Vagina (tissue), 2 donors: ENCODE measurements around the gene ATAD1. TPM values are rescaled to one million over a fixed set of nuclear protein-coding genes. Genes with fewer than 3 reads are reported as not detected.
"Not testable (repeated sequence)": the region's sequence is repeated elsewhere in the genome, so short reads cannot be mapped to it uniquely, and the experiment has no call there.

Source experiments
- DNase-seq, 2 donors: peaks; one replicate each; pipeline ENCODE4 v3.0.0-alpha.2; 2017; ENCODE audit errors: extremely low spot score in 2 of 2
- H3K27ac ChIP-seq: fragments of 200-600 bp; sonication (generic); one replicate; pipeline ENCODE4 v1.5.1; 2019
- H3K27me3 ChIP-seq: fragments of 200-600 bp; sonication (generic); one replicate; pipeline ENCODE4 v1.5.1; 2019
- H3K36me3 ChIP-seq, 2 donors: fragments of 200-600 bp; sonication (generic); one replicate each; pipeline ENCODE4 v1.5.1; 2017 to 2019
- H3K4me1 ChIP-seq: fragments of 200-600 bp; sonication (generic); one replicate; pipeline ENCODE4 v1.5.1; 2019
- H3K4me3 ChIP-seq, 2 donors: fragments of 200-600 bp; sonication (generic); 1 replicate in 1 of 2; 2 replicates in 1 of 2; pipeline ENCODE4 v1.5.1; 2016 to 2019
- H3K9me3 ChIP-seq: fragments of 200-600 bp; sonication (generic); one replicate; pipeline ENCODE4 v1.5.1; 2019
- POLR2A ChIP-seq, 2 donors: fragments of 450-650 bp; IDR thresholded peaks; one replicate each; pipeline ENCODE4 v1.6.1; 2017; ENCODE audit warnings: antibody characterized with exemption in 2 of 2, mild to moderate bottlenecking in 2 of 2, moderate library complexity in 2 of 2
- POLR2AphosphoS5 ChIP-seq, 2 donors: sonication (generic); formaldehyde crosslinking; IDR thresholded peaks; one replicate each; pipeline ENCODE4 v1.9.0; 2017; ENCODE audit warnings: antibody characterized with exemption in 2 of 2, mild to moderate bottlenecking in 2 of 2, low read depth in 1 of 2; ENCODE audit not compliant: insufficient read depth in 1 of 2
- intact Hi-C: fragments of 100-400 bp; cut with DNase I; formaldehyde crosslinking; loops from one replicate; pipeline ENCODE4 v1.15.1; 2023
- total RNA-seq: library from RNA; depleted of rRNA; stranded (reverse); fragments of >200 nt; gene quantifications from one replicate; pipeline ENCODE4 v1.2.3, GENCODE V29; 2016
- TF ChIP-seq, protein P1 (sequence below), 3 experiments: fragments of 450-650 bp in 2 of 3; fragments of 200-600 bp in 1 of 3; sonication (generic) in 1 of 3; IDR thresholded peaks; one replicate each; pipeline ENCODE4 v1.5.1; 2017 to 2019; ENCODE audit warnings: antibody characterized with exemption in 3 of 3, mild to moderate bottlenecking in 2 of 3, moderate library complexity in 2 of 3

ATAD1 gene
- total RNA-seq, 1 donor from 2014 or later, result 44.7 TPM

DNA sequence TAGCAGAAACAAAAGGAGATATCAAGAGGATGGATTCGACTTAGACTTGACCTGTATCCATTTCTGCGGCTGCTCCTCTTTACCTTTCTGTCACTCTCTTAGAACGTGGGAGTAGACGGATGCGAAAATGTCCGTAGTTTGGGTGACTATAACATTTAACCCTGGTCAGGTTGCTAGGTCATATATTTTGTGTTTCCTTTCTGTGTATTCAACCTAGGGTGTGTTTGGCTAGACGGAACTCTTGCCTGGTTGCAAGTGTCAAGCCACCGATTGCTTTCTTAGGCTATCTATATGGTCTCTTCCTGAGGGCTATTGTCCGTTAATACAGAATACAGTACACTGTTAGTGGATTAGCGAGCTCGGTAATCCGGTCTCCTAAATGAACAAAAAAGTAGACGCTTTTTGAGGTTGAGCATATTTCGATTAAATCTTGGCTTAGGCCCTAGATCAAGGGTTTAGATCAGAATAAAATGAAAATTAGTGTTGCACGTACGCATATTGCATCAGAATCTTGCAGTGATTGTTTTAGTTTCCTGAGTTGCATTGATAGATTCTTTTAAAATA is 46.6 kb upstream of the ATAD1 start:
- no peak for DNase-seq
- no peak for TF ChIP-seq POLR2A (IDR thresholded peaks at IDR 0.05)
- TF ChIP-seq, protein P1, sequence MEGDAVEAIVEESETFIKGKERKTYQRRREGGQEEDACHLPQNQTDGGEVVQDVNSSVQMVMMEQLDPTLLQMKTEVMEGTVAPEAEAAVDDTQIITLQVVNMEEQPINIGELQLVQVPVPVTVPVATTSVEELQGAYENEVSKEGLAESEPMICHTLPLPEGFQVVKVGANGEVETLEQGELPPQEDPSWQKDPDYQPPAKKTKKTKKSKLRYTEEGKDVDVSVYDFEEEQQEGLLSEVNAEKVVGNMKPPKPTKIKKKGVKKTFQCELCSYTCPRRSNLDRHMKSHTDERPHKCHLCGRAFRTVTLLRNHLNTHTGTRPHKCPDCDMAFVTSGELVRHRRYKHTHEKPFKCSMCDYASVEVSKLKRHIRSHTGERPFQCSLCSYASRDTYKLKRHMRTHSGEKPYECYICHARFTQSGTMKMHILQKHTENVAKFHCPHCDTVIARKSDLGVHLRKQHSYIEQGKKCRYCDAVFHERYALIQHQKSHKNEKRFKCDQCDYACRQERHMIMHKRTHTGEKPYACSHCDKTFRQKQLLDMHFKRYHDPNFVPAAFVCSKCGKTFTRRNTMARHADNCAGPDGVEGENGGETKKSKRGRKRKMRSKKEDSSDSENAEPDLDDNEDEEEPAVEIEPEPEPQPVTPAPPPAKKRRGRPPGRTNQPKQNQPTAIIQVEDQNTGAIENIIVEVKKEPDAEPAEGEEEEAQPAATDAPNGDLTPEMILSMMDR (IDR thresholded peaks at IDR 0.05), result no peak
- TF ChIP-seq POLR2AphosphoS5 (IDR thresholded peaks at IDR 0.05; ENCODE audit: insufficient read depth in 1 of 2, low read depth in 1 of 2), result no peak
- Histone ChIP-seq H3K4me1 (peaks cover 45% of the 10 kb centered on the region), H3K27ac (peak overlapping the region; percentile 99), H3K27me3 (no peaks in the 10 kb centered on the region), H3K36me3 (no peaks in the 10 kb centered on the region), H3K9me3 (no peaks in the 10 kb centered on the region), H3K4me3 (peak overlapping the region; percentile 81 to 88)
- intact Hi-C loops, result loop anchor here (10.0 kb wide), 1 partner anchor 690 kb away; no protein-coding TSS in a partner anchor

DNA sequence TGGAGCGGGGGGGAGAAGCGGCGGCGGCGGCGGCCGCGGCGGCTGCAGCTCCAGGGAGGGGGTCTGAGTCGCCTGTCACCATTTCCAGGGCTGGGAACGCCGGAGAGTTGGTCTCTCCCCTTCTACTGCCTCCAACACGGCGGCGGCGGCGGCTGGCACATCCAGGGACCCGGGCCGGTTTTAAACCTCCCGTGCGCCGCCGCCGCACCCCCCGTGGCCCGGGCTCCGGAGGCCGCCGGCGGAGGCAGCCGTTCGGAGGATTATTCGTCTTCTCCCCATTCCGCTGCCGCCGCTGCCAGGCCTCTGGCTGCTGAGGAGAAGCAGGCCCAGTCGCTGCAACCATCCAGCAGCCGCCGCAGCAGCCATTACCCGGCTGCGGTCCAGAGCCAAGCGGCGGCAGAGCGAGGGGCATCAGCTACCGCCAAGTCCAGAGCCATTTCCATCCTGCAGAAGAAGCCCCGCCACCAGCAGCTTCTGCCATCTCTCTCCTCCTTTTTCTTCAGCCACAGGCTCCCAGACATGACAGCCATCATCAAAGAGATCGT is 46.0 kb upstream of the ATAD1 start:
- DNase-seq, H3K27me3 ChIP-seq, H3K9me3 ChIP-seq, H3K36me3 ChIP-seq: not testable (repeated sequence)
- intact Hi-C loops, result loop anchor here (2.0 to 10.0 kb wide), 2 partner anchors 525 to 691 kb away; no protein-coding TSS in a partner anchor
- TF ChIP-seq POLR2AphosphoS5 (IDR thresholded peaks at IDR 0.05; ENCODE audit: insufficient read depth in 1 of 2, low read depth in 1 of 2), result peak in 1 of 2 donors; percentile 25
- peak overlapping the region; percentile 99 for H3K27ac ChIP-seq
- peaks cover 41% of the 10 kb centered on the region for H3K4me1 ChIP-seq
- peak overlapping the region; percentile 81 to 88 for H3K4me3 ChIP-seq

DNA sequence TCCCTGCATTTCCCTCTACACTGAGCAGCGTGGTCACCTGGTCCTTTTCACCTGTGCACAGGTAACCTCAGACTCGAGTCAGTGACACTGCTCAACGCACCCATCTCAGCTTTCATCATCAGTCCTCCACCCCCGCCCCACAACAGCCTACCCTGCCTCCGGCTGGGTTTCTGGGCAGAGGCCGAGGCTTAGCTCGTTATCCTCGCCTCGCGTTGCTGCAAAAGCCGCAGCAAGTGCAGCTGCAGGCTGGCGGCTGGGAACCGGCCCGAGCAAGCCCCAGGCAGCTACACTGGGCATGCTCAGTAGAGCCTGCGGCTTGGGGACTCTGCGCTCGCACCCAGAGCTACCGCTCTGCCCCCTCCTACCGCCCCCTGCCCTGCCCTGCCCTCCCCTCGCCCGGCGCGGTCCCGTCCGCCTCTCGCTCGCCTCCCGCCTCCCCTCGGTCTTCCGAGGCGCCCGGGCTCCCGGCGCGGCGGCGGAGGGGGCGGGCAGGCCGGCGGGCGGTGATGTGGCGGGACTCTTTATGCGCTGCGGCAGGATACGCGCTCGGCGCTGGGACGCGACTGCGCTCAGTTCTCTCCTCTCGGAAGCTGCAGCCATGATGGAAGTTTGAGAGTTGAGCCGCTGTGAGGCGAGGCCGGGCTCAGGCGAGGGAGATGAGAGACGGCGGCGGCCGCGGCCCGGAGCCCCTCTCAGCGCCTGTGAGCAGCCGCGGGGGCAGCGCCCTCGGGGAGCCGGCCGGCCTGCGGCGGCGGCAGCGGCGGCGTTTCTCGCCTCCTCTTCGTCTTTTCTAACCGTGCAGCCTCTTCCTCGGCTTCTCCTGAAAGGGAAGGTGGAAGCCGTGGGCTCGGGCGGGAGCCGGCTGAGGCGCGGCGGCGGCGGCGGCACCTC is 45.3 kb upstream of the ATAD1 start, which contains the start of the genes KLLN and PTEN:
Gene KLLN, minus strand, starts transcription at position 481 of the 891 bp plus-strand sequence. CDS start 1,046 bp downstream, outside the sequence.
Gene PTEN, plus strand, starts transcription at position 573 of the 891 bp plus-strand sequence. CDS start 845 bp downstream, outside the sequence.
- no peak for DNase-seq
- Histone ChIP-seq H3K27me3 (no peaks in the 10 kb centered on the region), H3K9me3 (no peaks in the 10 kb centered on the region), H3K4me3 (peak within 1 kb of the TSS; percentile 81 to 88), H3K36me3 (no peaks in the 10 kb centered on the region), H3K4me1 (peaks cover 34% of the 10 kb centered on the region), H3K27ac (peak within 1 kb of the TSS; percentile 99)
- intact Hi-C loops, result loop anchor here (2.0 to 10.0 kb wide), 2 partner anchors 526 to 692 kb away; no protein-coding TSS in a partner anchor
- TF ChIP-seq POLR2A (IDR thresholded peaks at IDR 0.05) (peak in 1 of 2 donors; percentile 91), POLR2AphosphoS5 (IDR thresholded peaks at IDR 0.05; ENCODE audit: insufficient read depth in 1 of 2, low read depth in 1 of 2) (peak in 1 of 2 donors; percentile 72)
- TF ChIP-seq, protein P1 (IDR thresholded peaks at IDR 0.05), result no peak

DNA sequence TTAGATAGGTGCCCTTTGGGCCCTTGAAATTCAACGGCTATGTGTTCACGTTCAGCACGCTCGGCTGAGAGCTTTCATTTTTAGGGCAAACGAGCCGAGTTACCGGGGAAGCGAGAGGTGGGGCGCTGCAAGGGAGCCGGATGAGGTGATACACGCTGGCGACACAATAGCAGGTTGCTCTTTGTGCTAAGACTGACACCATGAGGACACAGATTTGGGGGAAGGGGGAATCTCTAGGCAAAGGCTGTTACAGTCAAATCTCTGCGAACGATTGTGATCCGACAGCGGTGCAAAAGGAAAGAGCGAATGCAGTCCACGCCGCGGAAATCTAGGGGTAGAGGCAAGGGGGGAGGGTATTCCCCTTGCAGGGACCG is 44.6 kb upstream of the ATAD1 start:
- intact Hi-C loops, result loop anchor here (2.0 to 10.0 kb wide), 2 partner anchors 526 to 692 kb away; no protein-coding TSS in a partner anchor
- Histone ChIP-seq H3K4me3 (peak overlapping the region; percentile 81 to 88), H3K4me1 (peaks cover 28% of the 10 kb centered on the region), H3K27me3 (no peaks in the 10 kb centered on the region), H3K36me3 (no peaks in the 10 kb centered on the region), H3K9me3 (no peaks in the 10 kb centered on the region), H3K27ac (peak overlapping the region; percentile 99)
- no peak for TF ChIP-seq POLR2A (IDR thresholded peaks at IDR 0.05)
- no peak for TF ChIP-seq POLR2AphosphoS5 (IDR thresholded peaks at IDR 0.05; ENCODE audit: insufficient read depth in 1 of 2, low read depth in 1 of 2)
- TF ChIP-seq, protein P1 (IDR thresholded peaks at IDR 0.05), result no peak
- peak in 1 of 2 donors; percentile 93 for DNase-seq
